GM12891 (cell line): ENCODE data around the gene PFDN6. TPM values are rescaled to one million over a fixed set of nuclear protein-coding genes. Genes with fewer than 3 reads are reported as not detected.

ENCODE experiments used
- DNase-seq: peaks from one replicate; pipeline ENCODE4 v3.0.0; 2011; ENCODE audit warnings: low spot score; ENCODE audit not compliant: insufficient read length
- FAIRE-seq: peaks from 2 replicates; lab custom pipeline; 2011; peaks lifted over from hg19 to GRCh38; lab: Jason Lieb, UNC
- PAX5 ChIP-seq: IDR thresholded peaks from 2 replicates; pipeline ENCODE4 v1.6.1; 2011; ENCODE audit warnings: low read length, moderate library complexity, mild to moderate bottlenecking; ENCODE audit not compliant: insufficient read depth, severe bottlenecking
- POLR2A ChIP-seq: IDR thresholded peaks from 2 replicates; pipeline ENCODE4 v1.6.1; 2011; ENCODE audit warnings: low read depth, low read length, control low read depth
- POLR2AphosphoS5 ChIP-seq: IDR thresholded peaks from 2 replicates; pipeline ENCODE4 v1.6.1; 2011; ENCODE audit warnings: low read depth, low read length, control low read depth
- POU2F2 ChIP-seq: IDR thresholded peaks from 2 replicates; pipeline ENCODE4 v1.6.1; 2011; ENCODE audit warnings: low read depth, mild to moderate bottlenecking, control low read depth, low read length, moderate library complexity
- SPI1 ChIP-seq: IDR thresholded peaks from 2 replicates; pipeline ENCODE4 v1.6.1; 2011; ENCODE audit warnings: low read depth, low read length, control low read depth
- TAF1 ChIP-seq: IDR thresholded peaks from 2 replicates; pipeline ENCODE4 v1.6.1; 2011; ENCODE audit warnings: low read depth, low read length, control low read depth
- polyA plus RNA-seq: library from polyadenylated mRNA; unstranded; fragments of >200 nt; gene quantifications from one replicate; pipeline ENCODE4 v1.2.1, GENCODE V29; 2012; ENCODE audit warnings: low read depth, missing spikeins, inconsistent platforms; ENCODE audit not compliant: missing spikeins

The PFDN6 gene
- polyA plus RNA-seq = 143 TPM

GRCh38 chr6:33288921-33289783 lies at the start of gene PFDN6, which contains the start of gene WDR46:
PFDN6 (plus strand) TSS chr6:33289601; CDS start chr6:33289857, 256 bp downstream.
WDR46 (minus strand) TSS chr6:33289239; CDS start chr6:33289170, 69 bp downstream.
- TF ChIP-seq SPI1 (no peak), POLR2A (peak; percentile 59), PAX5 (no peak), POU2F2 (0 out of 2 replicates have a peak, but pooled peaks have one; percentile 17), TAF1 (peak; percentile 56), POLR2AphosphoS5 (peak; percentile 63)
- DNase-seq (peak; percentile 90), FAIRE-seq (peak; percentile 90)

- DNase-seq (no peak), FAIRE-seq (no peak)
- TF ChIP-seq TAF1 = no peak
- TF ChIP-seq POU2F2 = no peak
- no peak for TF ChIP-seq PAX5
- TF ChIP-seq SPI1 = no peak
- no peak for TF ChIP-seq POLR2A
- TF ChIP-seq POLR2AphosphoS5 = no peak
Observed at GRCh38 chr6:33241968-33242367, 47.4 kb upstream of the PFDN6 start.

- no peak for TF ChIP-seq TAF1
- no peak for TF ChIP-seq POLR2A
- TF ChIP-seq PAX5 = no peak
- no peak for TF ChIP-seq POU2F2
- no peak for TF ChIP-seq SPI1
- no peak for TF ChIP-seq POLR2AphosphoS5
- no peak for FAIRE-seq
- no peak for DNase-seq
Observed at GRCh38 chr6:33243476-33243875, 45.9 kb upstream of the PFDN6 start.

- TF ChIP-seq SPI1 = no peak
- no peak for TF ChIP-seq POLR2A
- TF ChIP-seq TAF1 = no peak
- TF ChIP-seq POU2F2 = no peak
- FAIRE-seq = peak; percentile 92
- peak; percentile 56 for DNase-seq
Observed at GRCh38 chr6:33247977-33248642, 41.3 kb upstream of the PFDN6 start.

- TF ChIP-seq POLR2A (no peak), PAX5 (no peak)
- DNase-seq (no peak), FAIRE-seq (no peak)
Observed at GRCh38 chr6:33248643-33248931, 40.8 kb upstream of the PFDN6 start.

- peak; percentile 80 for DNase-seq
- FAIRE-seq = peak; percentile 99
- TF ChIP-seq TAF1 (peak; percentile 76; the same call in 1 of the 2 replicates), PAX5 (no peak), SPI1 (peak; percentile 26; the same call in 1 of the 2 replicates), POLR2A (peak; percentile 92), POU2F2 (no peak; the same call in 1 of the 2 replicates), POLR2AphosphoS5 (peak; percentile 93)
Observed at GRCh38 chr6:33248932-33249731, 40.3 kb upstream of the PFDN6 start.

- FAIRE-seq = no peak
Observed at GRCh38 chr6:33249732-33250630, 39.4 kb upstream of the PFDN6 start.

GRCh38 chr6:33250731-33251130 lies 38.7 kb upstream of the PFDN6 start:
- TF ChIP-seq PAX5 (no peak), TAF1 (no peak), POLR2A (no peak), SPI1 (no peak), POLR2AphosphoS5 (no peak), POU2F2 (no peak)
- FAIRE-seq = no peak
- no peak for DNase-seq

More at GRCh38 chr6:33249732-33250630, 39.4 kb upstream of the PFDN6 start:
- no peak for DNase-seq
- TF ChIP-seq TAF1 = no peak
- no peak for TF ChIP-seq PAX5
- no peak for TF ChIP-seq SPI1
- TF ChIP-seq POLR2AphosphoS5 = no peak
- TF ChIP-seq POLR2A = no peak
- TF ChIP-seq POU2F2 = no peak

GRCh38 chr6:33251395-33252012 lies 37.9 kb upstream of the PFDN6 start:
- TF ChIP-seq POLR2A = no peak
- TF ChIP-seq PAX5 = no peak
- no peak for TF ChIP-seq SPI1
- TF ChIP-seq TAF1 = no peak
- no peak for TF ChIP-seq POU2F2
- TF ChIP-seq POLR2AphosphoS5 = no peak
- no peak for DNase-seq
- no peak for FAIRE-seq
